Endodermal cell (in vitro differentiated cells): ENCODE data around the gene PLEKHJ1. TPM values are rescaled to one million over a fixed set of nuclear protein-coding genes. Genes with fewer than 3 reads are reported as not detected.

Experiments used
- DNase-seq: peaks from one replicate; pipeline ENCODE4 v3.0.0-alpha.2; 2017
- H3K27ac ChIP-seq: 2 replicates; pipeline ENCODE4 v1.5.1; 2013; ENCODE audit warnings: mild to moderate bottlenecking, low read depth, low read length, moderate library complexity
- H3K27me3 ChIP-seq: 2 replicates; pipeline ENCODE4 v1.6.1; 2013; ENCODE audit warnings: mild to moderate bottlenecking, low read length, moderate library complexity; ENCODE audit not compliant: insufficient read depth, control insufficient read depth, poor library complexity, severe bottlenecking
- H3K36me3 ChIP-seq: 2 replicates; pipeline ENCODE4 v1.7.0; 2013; ENCODE audit warnings: mild to moderate bottlenecking, low read length, moderate library complexity; ENCODE audit not compliant: control insufficient read depth, insufficient read depth
- H3K4me1 ChIP-seq: one replicate; pipeline ENCODE4 v1.7.0; 2013; ENCODE audit warnings: low read length; ENCODE audit not compliant: control insufficient read depth, insufficient read depth
- H3K4me3 ChIP-seq: 2 replicates; pipeline ENCODE4 v1.5.1; 2013; ENCODE audit warnings: mild to moderate bottlenecking, low read length, moderate library complexity
- H3K9ac ChIP-seq: 2 replicates; pipeline ENCODE4 v1.6.1; 2013; ENCODE audit warnings: mild to moderate bottlenecking, low read length, moderate library complexity; ENCODE audit not compliant: poor library complexity, severe bottlenecking; ENCODE audit errors: extremely low read depth
- H3K9me3 ChIP-seq: 2 replicates; pipeline ENCODE4 v1.6.1; 2013; ENCODE audit warnings: mild to moderate bottlenecking, low read length, moderate library complexity; ENCODE audit not compliant: control insufficient read depth
- H3K27ac Mint-ChIP-seq: 2 replicates; pipeline ENCODE4 v1.8.0; 2020; ENCODE audit warnings: mixed read lengths
- H3K27me3 Mint-ChIP-seq: 2 replicates; pipeline ENCODE4 v1.8.0; 2021; ENCODE audit warnings: mild to moderate bottlenecking, mixed read lengths; ENCODE audit not compliant: insufficient read depth
- H3K36me3 Mint-ChIP-seq: 2 replicates; pipeline ENCODE4 v1.8.0; 2020; ENCODE audit warnings: low read depth, mixed read lengths
- H3K4me1 Mint-ChIP-seq: 2 replicates; pipeline ENCODE4 v1.8.0; 2020; ENCODE audit warnings: mixed read lengths
- H3K4me3 Mint-ChIP-seq: 2 replicates; pipeline ENCODE4 v1.8.0; 2020; ENCODE audit warnings: mild to moderate bottlenecking, moderate library complexity, mixed read lengths
- H3K9me3 Mint-ChIP-seq: 2 replicates; pipeline ENCODE4 v1.8.0; 2020; ENCODE audit warnings: mild to moderate bottlenecking, mixed read lengths
- WGBS, 2 experiments: methylation state at CpG; one replicate each; pipeline versions ENCODE4 v1.1.5 to v1.1.7; 2013; ENCODE audit warnings: missing lambda C conversion rate in 2 of 2, mixed read lengths in 1 of 2; ENCODE audit not compliant: insufficient coverage in 1 of 2, insufficient read length in 1 of 2; 5-methylcytosine and 5-hydroxymethylcytosine counted together
- total RNA-seq, 2 donors: library from RNA; stranded (reverse); fragmentation: NEBNext Ultra II Directional in 1 of 2; extraction: Animal tissue kit (Norgen Biotek cat#: 25700) in 1 of 2; gene quantifications; 2 replicates in 1 of 2; 3 replicates in 1 of 2; pipeline ENCODE4 v1.2.1, GENCODE V29; 2021
- TF ChIP-seq, protein P1 (sequence below): fragments of 200-600 bp; sonication (generic); conservative IDR thresholded peaks from 2 replicates; pipeline ENCODE4 v1.5.0; 2021; ENCODE audit warnings: antibody characterized with exemption, mild to moderate bottlenecking

Gene PLEKHJ1
- total RNA-seq, 2 donors from 2014 or later: 146 to 192 TPM

DNA sequence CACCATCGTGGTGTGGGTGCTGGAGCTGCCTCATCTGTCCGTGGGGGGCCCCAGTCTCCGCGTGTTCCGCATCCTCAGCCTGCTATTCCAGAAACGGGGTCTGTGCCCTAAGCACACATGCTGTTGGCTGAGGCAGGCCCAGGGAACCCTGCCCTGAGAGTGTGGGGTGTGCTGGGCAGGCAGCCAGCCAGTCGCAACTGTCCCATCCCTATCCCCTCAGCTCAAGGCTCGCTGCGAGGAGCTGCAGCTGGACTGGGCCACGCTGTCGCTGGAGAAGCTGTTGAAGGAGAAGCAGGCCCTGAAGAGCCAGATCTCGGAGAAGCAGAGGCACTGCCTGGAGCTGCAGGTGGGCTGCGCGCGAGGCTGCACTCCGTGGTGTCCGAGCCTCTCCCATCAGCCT lies 21.9 kb downstream of the PLEKHJ1 start:
- peaks cover 45% of the 10 kb centered on the region for H3K36me3 ChIP-seq
- no peak overlapping the region for H3K4me3 ChIP-seq
- H3K9me3 Mint-ChIP-seq: no peaks in the 10 kb centered on the region
- H3K4me1 ChIP-seq: no peaks in the 10 kb centered on the region
- no peak overlapping the region for H3K9ac ChIP-seq
- WGBS, 2 experiments: 87 to 96% methylated on average over 9 to 17 of the region's 17 CpGs
- H3K27me3 ChIP-seq: no peaks in the 10 kb centered on the region
- no peak overlapping the region for H3K27ac ChIP-seq
- no peak for DNase-seq
- TF ChIP-seq, protein P1, sequence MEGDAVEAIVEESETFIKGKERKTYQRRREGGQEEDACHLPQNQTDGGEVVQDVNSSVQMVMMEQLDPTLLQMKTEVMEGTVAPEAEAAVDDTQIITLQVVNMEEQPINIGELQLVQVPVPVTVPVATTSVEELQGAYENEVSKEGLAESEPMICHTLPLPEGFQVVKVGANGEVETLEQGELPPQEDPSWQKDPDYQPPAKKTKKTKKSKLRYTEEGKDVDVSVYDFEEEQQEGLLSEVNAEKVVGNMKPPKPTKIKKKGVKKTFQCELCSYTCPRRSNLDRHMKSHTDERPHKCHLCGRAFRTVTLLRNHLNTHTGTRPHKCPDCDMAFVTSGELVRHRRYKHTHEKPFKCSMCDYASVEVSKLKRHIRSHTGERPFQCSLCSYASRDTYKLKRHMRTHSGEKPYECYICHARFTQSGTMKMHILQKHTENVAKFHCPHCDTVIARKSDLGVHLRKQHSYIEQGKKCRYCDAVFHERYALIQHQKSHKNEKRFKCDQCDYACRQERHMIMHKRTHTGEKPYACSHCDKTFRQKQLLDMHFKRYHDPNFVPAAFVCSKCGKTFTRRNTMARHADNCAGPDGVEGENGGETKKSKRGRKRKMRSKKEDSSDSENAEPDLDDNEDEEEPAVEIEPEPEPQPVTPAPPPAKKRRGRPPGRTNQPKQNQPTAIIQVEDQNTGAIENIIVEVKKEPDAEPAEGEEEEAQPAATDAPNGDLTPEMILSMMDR: no peak
- H3K27ac Mint-ChIP-seq: no peak overlapping the region
- peaks cover 47% of the 10 kb centered on the region for H3K36me3 Mint-ChIP-seq
- no peaks in the 10 kb centered on the region for H3K9me3 ChIP-seq
- no peaks in the 10 kb centered on the region for H3K4me1 Mint-ChIP-seq
- no peaks in the 10 kb centered on the region for H3K27me3 Mint-ChIP-seq
- no peak overlapping the region for H3K4me3 Mint-ChIP-seq

DNA sequence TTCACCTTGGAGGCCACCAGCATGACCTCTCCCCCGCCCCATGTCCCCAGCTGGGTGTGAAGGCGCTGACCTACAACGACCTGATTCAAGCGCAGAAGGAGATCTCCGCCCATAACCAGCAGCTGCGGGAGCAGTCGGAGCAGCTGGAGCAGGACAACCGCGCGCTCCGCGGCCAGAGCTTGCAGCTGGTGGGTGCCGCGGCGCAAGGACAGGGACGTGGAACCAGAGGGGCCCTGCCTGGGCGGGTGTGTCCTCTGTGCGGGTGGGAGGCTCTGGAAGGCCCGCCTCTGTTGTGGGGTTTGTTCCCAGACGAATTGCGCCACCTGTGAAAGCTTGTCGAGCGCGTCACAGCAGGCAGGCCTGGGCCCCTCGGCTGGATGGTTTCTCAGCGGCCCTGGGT lies 22.3 kb downstream of the PLEKHJ1 start:
- no peaks in the 10 kb centered on the region for H3K27me3 Mint-ChIP-seq
- no peaks in the 10 kb centered on the region for H3K9me3 Mint-ChIP-seq
- Histone ChIP-seq H3K36me3 (peaks cover 44% of the 10 kb centered on the region), H3K4me3 (no peak overlapping the region), H3K9me3 (no peaks in the 10 kb centered on the region), H3K27ac (no peak overlapping the region), H3K27me3 (no peaks in the 10 kb centered on the region), H3K9ac (no peak overlapping the region), H3K4me1 (no peaks in the 10 kb centered on the region)
- no peak for DNase-seq
- WGBS, 2 experiments: 92 to 93% methylated on average over 26 of the region's 26 CpGs
- peaks cover 46% of the 10 kb centered on the region for H3K36me3 Mint-ChIP-seq
- no peaks in the 10 kb centered on the region for H3K4me1 Mint-ChIP-seq
- no peak overlapping the region for H3K4me3 Mint-ChIP-seq
- H3K27ac Mint-ChIP-seq: peak overlapping the region; percentile 26
- TF ChIP-seq, protein P1: no peak

DNA sequence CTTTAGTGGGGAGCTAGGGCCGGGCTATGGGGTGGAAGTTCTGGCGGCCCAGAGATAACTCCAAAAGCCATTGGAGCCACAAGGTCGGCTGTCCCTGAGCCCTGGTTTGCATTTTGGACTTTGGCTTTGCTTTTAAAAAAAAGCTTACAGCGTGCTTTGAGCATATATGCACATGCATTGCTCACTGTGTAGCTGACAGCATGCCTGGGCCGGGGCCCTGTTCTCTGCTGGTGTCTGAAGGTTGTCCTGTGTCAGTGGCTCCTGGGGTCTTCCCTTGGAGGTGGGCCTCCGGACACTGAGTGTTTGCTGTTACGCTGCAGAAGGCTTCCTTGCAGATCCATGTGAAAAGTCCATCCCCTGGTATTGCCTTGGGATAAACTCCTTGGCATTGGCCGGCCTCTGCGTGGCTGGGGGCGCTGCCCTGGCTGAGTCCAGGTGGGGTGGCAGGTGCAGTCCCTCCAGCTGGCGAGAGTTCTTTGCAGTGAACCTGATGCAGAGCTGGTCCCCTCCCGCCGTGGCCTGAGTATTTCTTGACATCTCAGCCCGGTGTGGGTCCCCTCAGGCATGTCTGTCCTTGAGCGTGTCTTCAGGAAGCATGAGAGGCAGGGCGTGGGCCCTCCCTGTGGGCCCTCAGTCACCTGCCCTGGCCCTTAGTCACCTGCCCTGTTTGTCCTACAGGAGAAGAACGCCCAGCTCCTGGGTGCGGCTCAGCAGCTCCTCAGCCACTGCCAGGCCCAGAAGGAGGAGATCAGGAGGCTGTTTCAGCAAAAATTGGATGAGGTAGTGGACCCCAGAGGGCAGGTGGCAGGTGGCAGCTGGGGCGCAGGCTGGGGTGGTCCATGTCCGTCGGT lies 23.0 kb downstream of the PLEKHJ1 start:
- DNase-seq: no peak
- Histone ChIP-seq H3K9ac (no peak overlapping the region), H3K36me3 (peaks cover 43% of the 10 kb centered on the region), H3K27me3 (no peaks in the 10 kb centered on the region), H3K4me3 (no peak overlapping the region), H3K4me1 (no peaks in the 10 kb centered on the region), H3K9me3 (no peaks in the 10 kb centered on the region), H3K27ac (no peak overlapping the region)
- H3K27me3 Mint-ChIP-seq: no peaks in the 10 kb centered on the region
- TF ChIP-seq, protein P1: no peak
- H3K4me1 Mint-ChIP-seq: no peaks in the 10 kb centered on the region
- WGBS, 2 experiments: 93 to 94% methylated on average over 20 to 21 of the region's 21 CpGs
- peak overlapping the region; percentile 64 for H3K27ac Mint-ChIP-seq
- no peaks in the 10 kb centered on the region for H3K9me3 Mint-ChIP-seq
- H3K4me3 Mint-ChIP-seq: no peak overlapping the region
- H3K36me3 Mint-ChIP-seq: peaks cover 42% of the 10 kb centered on the region
